GM19328 (cell line): Measurements from ENCODE around the gene CTPS1.

Experiments
- ATAC-seq: cut with Tn5 transposase; IDR thresholded peaks from one replicate; pipeline ENCODE4 v1.9.1; 2021; ENCODE audit warnings: mild to moderate bottlenecking, moderate library complexity; ENCODE audit not compliant: unreplicated experiment

CTPS1 gene

GRCh38 chr1:40988280-40988679 lies 8.8 kb downstream of the CTPS1 start:
- ATAC-seq: no peak

DNA sequence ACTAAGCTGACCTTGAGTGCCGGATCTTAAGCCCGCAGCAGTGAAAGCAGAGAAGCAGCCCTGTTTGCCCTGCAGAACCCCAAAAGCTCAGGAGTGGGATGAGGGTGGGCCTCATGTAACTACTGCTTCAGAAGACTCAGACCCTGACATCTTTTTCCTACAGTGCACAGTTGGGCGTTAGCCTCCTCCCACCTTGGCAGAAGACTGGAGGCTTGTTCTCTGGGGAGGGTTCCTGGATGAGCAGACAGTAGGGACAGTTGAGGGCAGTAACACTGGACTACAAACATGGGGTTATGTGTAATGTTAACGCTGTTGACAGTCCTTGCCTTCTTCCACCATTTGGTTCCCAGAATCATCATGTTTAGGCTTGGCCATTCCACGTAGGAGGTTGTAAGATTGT lies 9.6 kb downstream of the CTPS1 start:
- ATAC-seq: no peak

- no peak for ATAC-seq
Measured at GRCh38 chr1:40997096-40997495, 17.6 kb downstream of the CTPS1 start.

GRCh38 chr1:40998668-40999067 lies 19.2 kb downstream of the CTPS1 start:
- no peak for ATAC-seq

DNA sequence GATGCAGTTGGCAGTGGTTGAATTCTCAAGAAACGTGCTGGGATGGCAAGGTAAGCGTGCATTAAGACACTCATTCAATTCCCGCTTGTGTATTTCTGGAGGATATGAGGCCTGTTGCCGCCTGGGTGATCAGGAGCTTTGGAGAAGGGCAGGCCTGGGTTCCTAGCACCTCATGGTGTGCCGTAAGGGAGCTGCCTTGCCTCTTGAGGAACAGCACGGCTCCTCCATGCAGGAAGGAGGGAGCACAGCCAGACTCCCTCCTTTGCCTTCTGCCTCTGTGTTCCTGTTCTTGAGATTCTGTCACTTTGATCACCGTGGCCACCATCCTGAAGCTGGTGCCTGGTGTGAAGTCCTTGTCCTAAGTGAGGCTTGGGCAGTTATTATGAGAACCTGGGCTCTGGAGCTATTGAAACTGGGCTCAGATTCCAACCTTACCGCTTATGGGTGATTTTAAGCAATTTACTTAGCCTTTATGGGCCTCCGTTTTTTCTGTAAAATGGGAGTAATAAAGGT lies 23.7 kb downstream of the CTPS1 start:
- ATAC-seq: no peak

GRCh38 chr1:41003640-41004220 lies 24.2 kb downstream of the CTPS1 start:
- ATAC-seq: peak; percentile 93

DNA sequence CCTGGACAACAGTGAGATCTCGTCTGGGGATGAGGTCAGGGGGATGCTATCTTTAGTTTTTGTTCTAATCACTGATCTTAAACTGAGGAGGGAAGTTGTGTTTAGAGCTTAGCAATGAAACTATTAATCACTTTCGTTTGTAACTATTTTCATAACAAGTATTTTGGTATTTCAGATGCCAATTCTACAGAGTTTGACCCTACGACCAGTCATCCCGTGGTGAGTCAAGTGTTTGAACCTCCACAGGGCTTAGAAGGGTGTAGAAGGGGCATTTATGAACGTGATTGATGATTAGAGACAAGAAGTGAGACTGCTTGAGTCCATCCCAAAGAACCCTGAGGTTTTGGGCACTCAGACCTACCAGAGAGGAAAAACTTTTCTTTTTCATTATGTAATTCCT lies 26.4 kb downstream of the CTPS1 start:
- no peak for ATAC-seq

DNA sequence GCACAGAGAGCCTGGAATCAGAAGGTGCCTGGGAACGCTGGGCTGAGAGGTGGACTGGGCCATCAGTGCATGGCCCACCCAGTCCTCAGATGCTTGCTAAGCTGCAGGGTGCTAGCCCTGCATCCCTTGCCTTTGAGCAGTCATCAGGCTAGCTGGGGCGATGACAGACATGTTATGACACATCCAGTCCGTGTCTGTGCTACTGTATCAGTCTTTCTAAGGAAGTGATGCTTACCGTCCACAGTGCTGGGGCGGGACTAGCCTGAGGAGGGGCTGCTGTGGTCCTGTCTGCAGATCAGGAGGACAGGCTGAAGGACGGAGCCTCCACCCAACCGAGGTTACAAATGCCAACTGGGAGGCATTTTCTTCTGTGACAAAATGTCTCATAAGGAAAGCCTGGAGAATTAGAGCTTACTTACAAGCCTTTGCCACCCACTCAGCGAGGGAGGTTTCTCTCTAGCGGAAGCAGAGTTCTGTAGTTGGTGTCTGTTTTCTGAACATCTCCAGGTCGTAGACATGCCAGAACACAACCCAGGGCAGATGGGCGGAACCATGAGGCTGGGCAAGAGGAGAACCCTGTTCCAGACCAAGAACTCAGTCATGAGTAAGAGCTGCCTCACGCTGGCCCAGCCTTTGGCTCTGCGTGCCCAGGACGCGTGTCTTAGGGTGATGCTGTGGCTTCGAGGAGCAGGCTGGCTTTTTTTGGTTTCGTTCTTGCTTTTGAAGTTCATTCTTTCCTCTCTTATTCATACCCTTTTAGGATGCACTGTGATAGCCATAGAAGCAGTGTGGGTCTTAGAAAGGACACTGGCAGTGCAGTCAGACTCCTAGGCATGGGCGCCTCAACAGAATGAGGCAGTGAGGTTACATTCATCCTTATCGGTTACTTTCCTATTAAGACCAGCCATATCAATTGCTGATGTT lies 27.7 kb downstream of the CTPS1 start:
- no peak for ATAC-seq

GRCh38 chr1:41009466-41009865 lies 30.0 kb downstream of the CTPS1 start:
- ATAC-seq: no peak

DNA sequence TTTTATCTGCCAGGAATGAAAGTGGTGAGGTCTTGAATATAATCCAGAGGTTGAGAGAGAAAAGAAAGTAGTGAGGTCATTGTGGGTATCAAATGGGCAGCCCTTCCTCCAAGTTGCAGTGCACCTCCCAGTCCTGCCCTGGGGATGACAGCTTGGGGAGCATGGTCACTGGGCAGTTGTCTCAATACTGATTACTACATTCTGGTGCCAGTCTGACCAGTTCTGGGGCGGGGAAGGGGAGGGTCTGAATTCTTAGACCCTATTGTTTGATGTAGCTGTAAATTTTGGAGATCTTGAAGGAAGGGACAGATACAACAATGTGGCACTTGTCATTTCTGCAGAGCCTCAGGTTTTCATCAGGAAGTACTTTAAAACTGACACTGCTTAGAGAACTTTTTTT lies 30.8 kb downstream of the CTPS1 start:
- no peak for ATAC-seq

DNA sequence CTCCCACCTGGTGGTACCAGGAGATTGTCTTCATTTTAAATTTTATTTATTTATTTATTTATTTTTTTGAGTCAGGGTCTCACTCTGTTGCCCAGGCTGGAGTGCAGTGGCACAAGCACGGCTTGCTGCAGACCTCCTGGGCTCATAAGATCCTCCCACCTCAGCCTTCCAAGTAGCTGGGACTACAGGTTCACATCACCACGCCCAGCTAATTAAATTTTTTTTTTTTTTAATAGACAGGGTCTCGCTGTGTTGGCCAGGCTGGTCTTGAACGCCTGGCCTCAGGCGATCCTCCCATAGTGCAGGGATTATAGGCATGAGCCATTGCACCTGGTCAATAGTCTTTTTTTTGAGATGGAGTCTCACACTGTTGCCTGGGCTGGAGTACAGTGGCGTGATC lies 33.5 kb downstream of the CTPS1 start:
- ATAC-seq: no peak

GRCh38 chr1:41013796-41014195 lies 34.3 kb downstream of the CTPS1 start:
- no peak for ATAC-seq

GRCh38 chr1:41014871-41015270 lies 35.4 kb downstream of the CTPS1 start:
- ATAC-seq: no peak

DNA sequence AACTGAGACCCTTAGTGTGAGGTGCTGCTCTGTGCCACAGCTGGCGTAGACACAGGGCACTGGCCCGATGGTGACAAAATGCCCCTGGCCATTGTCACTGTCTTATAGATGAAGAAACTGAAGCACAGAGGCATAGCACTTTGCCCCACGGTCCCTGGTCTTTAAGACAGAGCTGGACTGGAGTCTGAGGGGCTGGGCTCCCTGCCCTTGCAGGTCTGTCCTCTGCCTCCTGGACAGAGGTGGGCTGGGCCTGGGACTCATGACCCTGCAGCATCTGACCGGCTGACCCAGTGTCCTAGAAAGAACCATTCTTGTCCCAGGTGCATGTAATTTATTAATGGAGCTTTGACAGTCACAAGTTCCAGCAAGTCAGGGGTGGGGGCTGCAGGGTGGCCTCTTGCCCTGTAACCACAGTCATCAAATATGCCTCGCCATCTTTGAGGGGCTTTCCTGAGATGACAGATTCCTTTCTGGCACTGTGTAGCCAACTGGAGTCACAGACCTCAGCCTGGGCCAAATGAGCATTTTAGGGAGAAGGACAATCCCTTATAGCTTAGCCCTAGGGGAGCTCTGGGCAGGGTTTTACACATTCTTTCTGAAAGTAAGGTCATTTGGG lies 35.9 kb downstream of the CTPS1 start:
- ATAC-seq: no peak

- no peak for ATAC-seq
Measured at GRCh38 chr1:41015897-41016470, 36.5 kb downstream of the CTPS1 start.

- no peak for ATAC-seq
Measured at GRCh38 chr1:41017141-41018017, 37.9 kb downstream of the CTPS1 start.

DNA sequence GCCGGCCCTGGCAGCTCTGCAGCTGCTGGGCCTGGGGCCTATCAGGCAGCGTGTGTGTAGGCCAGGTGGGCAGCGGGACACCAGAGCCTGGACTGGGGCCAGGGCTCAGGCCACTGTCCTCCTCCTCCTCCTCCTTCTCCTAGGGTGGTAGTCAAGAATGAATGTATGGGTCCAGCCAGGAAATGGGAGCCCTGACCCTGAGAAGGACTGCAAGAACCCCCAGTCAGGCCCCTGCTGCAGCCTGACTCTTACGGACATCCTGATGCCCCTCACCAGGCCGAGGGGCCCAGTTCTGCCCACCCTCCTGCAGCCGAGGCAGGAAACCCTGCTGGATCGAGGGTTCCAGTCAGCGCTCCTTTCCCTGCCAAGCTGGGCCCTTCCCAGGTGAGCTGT lies 38.5 kb downstream of the CTPS1 start:
- ATAC-seq: no peak

- no peak for ATAC-seq
Measured at GRCh38 chr1:41019353-41019745, 39.9 kb downstream of the CTPS1 start.

- ATAC-seq: no peak
Measured at GRCh38 chr1:41020109-41020576, 40.6 kb downstream of the CTPS1 start.

DNA sequence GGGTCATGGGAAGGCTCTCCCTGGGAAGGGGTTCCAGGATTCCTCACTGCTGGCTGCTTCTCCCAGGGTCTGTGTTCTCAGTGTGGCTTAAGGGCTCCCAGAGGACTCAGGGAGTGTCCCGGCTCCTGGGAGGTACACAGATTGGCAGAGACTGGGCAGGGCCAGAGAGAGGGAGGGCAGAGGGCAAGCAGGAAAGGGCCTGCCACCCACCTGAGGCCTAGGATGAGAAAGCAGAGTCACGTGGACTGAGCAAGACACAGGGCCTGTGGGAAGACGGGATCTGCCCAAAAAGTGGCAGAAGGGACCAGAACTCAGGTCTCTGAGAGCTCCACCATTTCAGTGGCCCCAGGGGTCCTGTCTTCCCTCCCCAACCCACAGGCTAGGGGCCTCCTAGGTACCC lies 41.2 kb downstream of the CTPS1 start:
- no peak for ATAC-seq
